Erythroblast (primary cell): ENCODE measurements around the gene TSPAN9.

Experiments
- DNase-seq, 2 experiments: peaks; one replicate each; lab custom pipeline; 2025; lab: John Stamatoyannopoulos, UW
- GATA1 ChIP-seq: IDR thresholded peaks from 2 replicates; pipeline ENCODE4 v1.6.1; 2011; ENCODE audit warnings: low read depth, mild to moderate bottlenecking, control low read depth, low read length, moderate library complexity
- POLR2A ChIP-seq: IDR thresholded peaks from 2 replicates; pipeline ENCODE4 v1.6.1; 2011; ENCODE audit warnings: mild to moderate bottlenecking, low read length

Gene TSPAN9

GRCh38 chr12:3250576-3250975 lies 173.4 kb downstream of the TSPAN9 start:
- TF ChIP-seq GATA1 (no peak), POLR2A (no peak)
- no peak for DNase-seq

GRCh38 chr12:3251067-3251466 lies 173.9 kb downstream of the TSPAN9 start:
- TF ChIP-seq POLR2A (no peak), GATA1 (no peak)
- DNase-seq, result peak in 1 of 2 experiments; percentile 3

- no peak for TF ChIP-seq POLR2A
- TF ChIP-seq GATA1, result no peak
- DNase-seq, result no peak
Measured at GRCh38 chr12:3251691-3252090, 174.5 kb downstream of the TSPAN9 start.

DNA sequence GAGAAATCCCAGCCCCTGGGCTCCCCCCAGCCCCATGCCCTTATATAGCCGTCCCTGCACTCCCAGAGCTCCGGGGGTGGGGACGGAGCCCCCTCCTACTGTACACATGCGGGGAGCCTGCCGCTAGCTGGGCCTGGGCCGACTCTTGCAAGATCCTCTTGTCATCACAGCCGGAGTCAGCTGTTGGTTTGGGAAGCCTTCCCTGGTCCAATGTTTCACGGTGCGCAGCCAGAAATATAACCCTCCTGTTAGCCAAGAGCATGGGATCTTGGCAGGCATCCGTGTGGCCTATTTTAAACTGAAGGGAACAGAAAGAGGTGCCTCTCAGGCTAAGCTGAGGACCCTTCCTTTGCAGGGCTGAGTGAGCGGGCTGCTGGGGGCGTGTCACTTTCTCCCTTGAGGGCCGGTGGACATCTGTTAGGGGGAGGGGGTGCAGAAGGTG lies 175.3 kb downstream of the TSPAN9 start:
- TF ChIP-seq POLR2A, result no peak
- TF ChIP-seq GATA1, result no peak
- no peak for DNase-seq

DNA sequence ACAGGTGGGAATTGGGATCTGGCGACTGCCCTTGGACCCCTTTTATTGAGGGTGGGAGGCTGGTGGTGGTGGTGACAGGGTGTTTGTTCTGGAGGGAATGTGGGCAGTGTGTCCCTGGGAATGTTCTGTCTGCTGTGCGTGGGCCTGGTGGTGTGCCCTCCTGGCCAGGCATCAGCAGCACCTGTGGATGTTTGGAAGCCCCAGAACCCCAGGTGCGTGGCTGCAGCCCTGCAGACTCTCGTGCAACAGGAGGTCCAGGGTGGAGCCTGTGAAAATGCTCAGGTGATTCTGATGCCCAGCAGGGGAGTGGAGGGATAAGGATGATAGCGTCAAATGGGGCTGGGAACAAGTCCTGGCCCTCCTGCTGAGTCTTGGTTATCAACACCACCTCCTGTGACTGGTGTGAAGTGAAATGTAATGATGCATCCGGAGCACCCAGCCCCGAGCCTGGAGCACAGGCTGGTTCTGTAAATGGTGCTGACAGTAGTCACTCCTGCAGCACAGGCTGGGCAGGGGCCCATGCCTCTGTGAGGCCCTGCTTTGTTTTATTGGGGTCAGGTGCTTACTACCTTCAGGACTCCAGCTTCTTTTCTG lies 176.6 kb downstream of the TSPAN9 start:
- no peak for TF ChIP-seq POLR2A
- TF ChIP-seq GATA1, result no peak

GRCh38 chr12:3255057-3255456 lies 177.9 kb downstream of the TSPAN9 start:
- no peak for TF ChIP-seq GATA1
- TF ChIP-seq POLR2A, result no peak
- no peak for DNase-seq

More for the DNA sequence above, 176.6 kb downstream of the TSPAN9 start:
- DNase-seq, result no peak

DNA sequence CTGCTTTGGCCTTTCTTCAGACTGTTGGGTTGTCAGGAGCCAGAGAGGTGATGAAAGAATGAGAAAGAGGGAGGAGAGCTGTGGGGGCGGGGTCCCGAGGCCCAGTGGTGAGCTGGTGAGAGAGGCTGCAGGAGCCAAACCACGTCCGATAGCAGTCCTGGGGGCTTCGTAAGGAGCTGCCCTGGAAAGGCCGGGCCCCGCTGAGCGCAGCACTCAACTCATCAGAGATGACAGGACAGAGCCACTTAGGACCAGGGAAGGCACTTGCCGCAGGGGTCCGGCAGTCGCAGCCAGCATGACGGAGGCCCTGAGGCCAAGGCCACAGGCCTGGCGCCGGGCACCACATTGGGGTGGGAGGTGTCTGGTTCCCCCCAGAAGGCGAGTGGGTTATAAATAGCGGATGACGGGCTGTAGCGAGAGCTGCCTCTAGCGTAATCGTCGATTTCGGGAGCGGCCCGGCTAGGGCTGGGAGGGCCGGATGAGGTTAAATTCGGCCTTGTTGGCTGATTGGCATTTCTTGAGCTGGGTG lies 179.0 kb downstream of the TSPAN9 start:
- DNase-seq, result peak in 1 of 2 experiments; percentile 20
- no peak for TF ChIP-seq GATA1
- no peak for TF ChIP-seq POLR2A

DNA sequence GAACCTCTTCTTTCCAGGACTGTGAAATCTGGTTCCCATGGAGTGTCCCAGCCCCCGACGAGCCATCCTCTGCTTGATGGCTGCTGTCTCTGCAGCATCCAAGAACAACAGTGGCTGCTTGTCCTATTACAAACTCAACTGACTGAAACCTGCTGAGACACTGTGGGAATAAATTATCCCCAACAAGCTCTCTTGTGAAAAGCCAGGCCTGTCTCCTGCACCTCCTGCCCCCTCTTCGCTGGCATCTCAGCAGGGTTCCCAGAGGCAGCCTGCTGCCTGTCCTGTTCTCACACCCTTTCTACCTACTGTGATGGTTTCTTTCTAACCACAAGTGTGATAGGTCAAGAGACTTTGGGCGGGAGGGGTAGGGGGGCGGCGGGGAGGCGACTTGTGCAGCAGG lies 180.2 kb downstream of the TSPAN9 start:
- TF ChIP-seq POLR2A, result no peak
- TF ChIP-seq GATA1, result no peak
- no peak for DNase-seq

- no peak for DNase-seq
- TF ChIP-seq GATA1 (no peak), POLR2A (no peak)
Measured at GRCh38 chr12:3259973-3260372, 182.8 kb downstream of the TSPAN9 start.

- no peak for DNase-seq
- TF ChIP-seq POLR2A (no peak), GATA1 (no peak)
Measured at GRCh38 chr12:3261782-3262359, 184.7 kb downstream of the TSPAN9 start.

GRCh38 chr12:3262470-3262869 lies 185.3 kb downstream of the TSPAN9 start:
- TF ChIP-seq POLR2A (no peak), GATA1 (no peak)
- no peak for DNase-seq

DNA sequence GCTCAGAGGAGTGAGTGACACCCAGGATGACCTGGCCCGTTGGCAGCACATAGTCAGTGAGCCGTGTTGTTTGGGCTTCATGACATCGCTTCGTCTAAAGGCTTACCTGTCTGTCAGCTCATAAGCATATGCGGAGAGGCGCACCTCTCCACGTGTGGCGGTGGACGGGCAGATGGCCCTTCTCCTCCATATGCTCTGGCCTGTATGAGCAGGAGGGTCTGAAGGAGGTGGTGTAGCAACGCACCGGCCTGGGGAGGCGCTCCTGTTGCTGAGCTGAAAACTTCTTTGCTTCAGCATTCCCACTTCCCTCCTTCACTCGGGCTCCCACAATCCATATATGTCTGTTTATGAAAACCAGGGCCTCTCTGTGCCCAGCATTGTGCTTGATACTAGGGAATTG lies 186.1 kb downstream of the TSPAN9 start:
- no peak for TF ChIP-seq GATA1
- TF ChIP-seq POLR2A, result no peak

GRCh38 chr12:3263939-3264922 lies 187.1 kb downstream of the TSPAN9 start:
- no peak for DNase-seq
- no peak for TF ChIP-seq GATA1
- no peak for TF ChIP-seq POLR2A

More for the DNA sequence above, 186.1 kb downstream of the TSPAN9 start:
- no peak for DNase-seq

GRCh38 chr12:3265406-3265805 lies 188.2 kb downstream of the TSPAN9 start:
- no peak for TF ChIP-seq GATA1
- no peak for TF ChIP-seq POLR2A
- no peak for DNase-seq
